ENCODE data around the gene UVRAG. TPM values are rescaled to one million over a fixed set of nuclear protein-coding genes. Genes with fewer than 3 reads are reported as not detected.

UVRAG gene
- total and polyA plus RNA-seq, 9 donors, result 10.1 to 26.7 (median 19.2) TPM

GRCh38 chr11:75924966-75925784 is 110.2 kb downstream of the UVRAG start:
- no peak for DNase-seq
- no peak overlapping the region for H3K27ac ChIP-seq
- no peaks in the 10 kb centered on the region for H3K36me3 ChIP-seq
- H3K9me3 ChIP-seq, result no peaks in the 10 kb centered on the region
- H3K4me1 ChIP-seq (ENCODE audit: insufficient read depth), result peaks cover 3% of the 10 kb centered on the region
- H3K4me3 ChIP-seq, result no peak overlapping the region
- TF ChIP-seq POLR2A (IDR thresholded peaks at IDR 0.05), result no peak
- no peak for TF ChIP-seq CTCF (IDR thresholded peaks at IDR 0.05)
- 54 to 63% (median 55%) methylated on average over 6 of the region's 6 CpGs for WGBS, 3 donors
- H3K27me3 ChIP-seq, result no peaks in the 10 kb centered on the region
- intact Hi-C loops (cut with DNase I), result no loop called here

- H3K4me1 ChIP-seq (ENCODE audit: insufficient read depth), result peaks cover 3% of the 10 kb centered on the region
- intact Hi-C loops (cut with DNase I), result no loop called here
- H3K27ac ChIP-seq, result no peak overlapping the region
- TF ChIP-seq EP300 (IDR thresholded peaks at IDR 0.05) (no peak), CTCF (IDR thresholded peaks at IDR 0.05) (no peak), POLR2A (IDR thresholded peaks at IDR 0.05) (no peak)
- DNase-seq, result no peak
- no peaks in the 10 kb centered on the region for H3K9me3 ChIP-seq
- no peak overlapping the region for H3K4me3 ChIP-seq
- 94 to 100% (median 97%) methylated on average over 1 of the region's 1 CpG for WGBS, 3 donors
- H3K27me3 ChIP-seq, result no peaks in the 10 kb centered on the region
- H3K36me3 ChIP-seq, result no peaks in the 10 kb centered on the region
Observed at GRCh38 chr11:75925785-75926164, 110.8 kb downstream of the UVRAG start.

GRCh38 chr11:75929706-75930105 is 114.7 kb downstream of the UVRAG start:
- WGBS, 3 donors, result 96 to 100% (median 97%) methylated on average over 4 of the region's 4 CpGs
- TF ChIP-seq CTCF (IDR thresholded peaks at IDR 0.05) (no peak), EP300 (IDR thresholded peaks at IDR 0.05) (no peak), POLR2A (IDR thresholded peaks at IDR 0.05) (no peak)
- H3K4me1 ChIP-seq (ENCODE audit: insufficient read depth), result peaks cover 3% of the 10 kb centered on the region

GRCh38 chr11:75930534-75930933 is 115.5 kb downstream of the UVRAG start:
- DNase-seq, result no peak
- H3K9me3 ChIP-seq, result no peaks in the 10 kb centered on the region
- no peak overlapping the region for H3K4me3 ChIP-seq
- H3K27ac ChIP-seq, result no peak overlapping the region
- TF ChIP-seq EP300 (IDR thresholded peaks at IDR 0.05) (no peak), CTCF (IDR thresholded peaks at IDR 0.05) (no peak)
- WGBS, 3 donors, result 59 to 69% (median 60%) methylated on average over 5 of the region's 5 CpGs
- H3K36me3 ChIP-seq, result no peaks in the 10 kb centered on the region
- intact Hi-C loops (cut with DNase I), result no loop called here
- no peaks in the 10 kb centered on the region for H3K27me3 ChIP-seq
- H3K4me1 ChIP-seq (ENCODE audit: insufficient read depth), result peaks cover 2% of the 10 kb centered on the region

More at GRCh38 chr11:75929706-75930105, 114.7 kb downstream of the UVRAG start:
- intact Hi-C loops (cut with DNase I), result no loop called here
- no peaks in the 10 kb centered on the region for H3K9me3 ChIP-seq
- H3K27ac ChIP-seq, result no peak overlapping the region
- H3K27me3 ChIP-seq, result no peaks in the 10 kb centered on the region
- no peak for DNase-seq
- H3K36me3 ChIP-seq, result no peaks in the 10 kb centered on the region
- H3K4me3 ChIP-seq, result no peak overlapping the region

All from ovary (tissue), 9 donors.